Measurements from ENCODE around the gene HAP1. TPM values are rescaled to one million over a fixed set of nuclear protein-coding genes. Genes with fewer than 3 reads are reported as not detected.

HAP1 gene
- total and polyA plus RNA-seq, 12 donors: 0.03 to 0.18 TPM; not detected in 10

- peak; percentile 65 to 94 (median 90) for ATAC-seq
These were observed 37.1 kb downstream of the HAP1 start for GRCh38 chr17:41697122-41697962.

DNA sequence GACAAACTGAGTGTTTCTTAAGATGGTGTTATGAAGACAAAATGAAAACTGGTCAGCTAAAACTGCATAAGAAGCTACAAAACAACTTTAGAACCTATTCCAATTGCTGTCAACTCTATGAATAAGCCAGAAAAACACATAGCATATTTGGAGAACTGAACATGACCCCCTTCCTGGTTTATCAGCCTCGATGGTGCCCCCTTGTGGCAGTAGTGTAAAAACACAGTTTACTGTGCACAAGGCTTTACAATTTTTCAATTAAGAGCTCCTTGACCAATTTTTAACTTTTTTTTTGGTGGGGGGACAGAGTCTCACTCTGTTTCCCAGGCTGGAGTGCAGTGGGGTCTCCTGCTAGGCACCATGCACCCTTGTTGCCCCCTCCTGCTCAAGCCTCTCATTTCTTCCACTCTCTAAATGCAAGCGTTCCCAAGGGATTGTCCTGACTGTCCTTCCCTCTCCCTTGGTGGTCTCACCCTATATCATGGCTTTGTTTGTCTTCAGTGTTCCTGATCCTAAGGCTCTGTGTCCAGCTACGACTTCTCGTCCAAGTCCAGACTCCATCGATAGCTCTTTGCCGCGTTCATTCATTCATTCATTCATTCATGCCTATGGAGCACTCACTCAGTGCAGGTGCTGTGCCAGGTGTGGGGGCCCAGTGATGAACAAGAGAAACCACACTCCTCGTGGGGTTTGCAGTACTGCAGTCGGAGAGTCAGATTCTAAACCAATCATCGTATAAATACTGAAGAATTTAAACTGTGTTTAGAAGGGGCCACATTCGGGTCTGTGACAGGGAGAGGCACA is 38.3 kb downstream of the HAP1 start:
- Histone ChIP-seq H3K36me3 (peaks cover 0 to 46% (median 34%) of the 10 kb centered on the region in 9 donors), H3K27me3 (no peaks in the 10 kb centered on the region), H3K4me1 (peaks cover 4 to 48% (median 34%) of the 10 kb centered on the region in 9 donors), H3K9me3 (no peaks in the 10 kb centered on the region), H3K27ac (peak overlapping the region in 5 of 10 donors; percentile 42 to 62 (median 47)), H3K4me3 (no peak overlapping the region)
- ATAC-seq (peak in 5 of 8 donors; percentile 9 to 53 (median 39)), DNase-seq (peak in 1 of 2 donors; percentile 73)
- intact Hi-C loops (cut with DNase I): no loop called here
- TF ChIP-seq, protein P1, sequence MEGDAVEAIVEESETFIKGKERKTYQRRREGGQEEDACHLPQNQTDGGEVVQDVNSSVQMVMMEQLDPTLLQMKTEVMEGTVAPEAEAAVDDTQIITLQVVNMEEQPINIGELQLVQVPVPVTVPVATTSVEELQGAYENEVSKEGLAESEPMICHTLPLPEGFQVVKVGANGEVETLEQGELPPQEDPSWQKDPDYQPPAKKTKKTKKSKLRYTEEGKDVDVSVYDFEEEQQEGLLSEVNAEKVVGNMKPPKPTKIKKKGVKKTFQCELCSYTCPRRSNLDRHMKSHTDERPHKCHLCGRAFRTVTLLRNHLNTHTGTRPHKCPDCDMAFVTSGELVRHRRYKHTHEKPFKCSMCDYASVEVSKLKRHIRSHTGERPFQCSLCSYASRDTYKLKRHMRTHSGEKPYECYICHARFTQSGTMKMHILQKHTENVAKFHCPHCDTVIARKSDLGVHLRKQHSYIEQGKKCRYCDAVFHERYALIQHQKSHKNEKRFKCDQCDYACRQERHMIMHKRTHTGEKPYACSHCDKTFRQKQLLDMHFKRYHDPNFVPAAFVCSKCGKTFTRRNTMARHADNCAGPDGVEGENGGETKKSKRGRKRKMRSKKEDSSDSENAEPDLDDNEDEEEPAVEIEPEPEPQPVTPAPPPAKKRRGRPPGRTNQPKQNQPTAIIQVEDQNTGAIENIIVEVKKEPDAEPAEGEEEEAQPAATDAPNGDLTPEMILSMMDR (IDR thresholded peaks at IDR 0.05): peak; percentile 78 to 87 (median 83)
- 54 to 59% methylated on average over 11 of the region's 11 CpGs for WGBS, 2 donors

More at GRCh38 chr17:41697122-41697962, 37.1 kb downstream of the HAP1 start:
- TF ChIP-seq, protein P1 (IDR thresholded peaks at IDR 0.05): no peak
- Histone ChIP-seq H3K36me3 (peaks cover 0 to 34% (median 22%) of the 10 kb centered on the region in 9 donors), H3K27me3 (no peaks in the 10 kb centered on the region), H3K9me3 (no peaks in the 10 kb centered on the region), H3K4me1 (peaks cover 4 to 36% (median 24%) of the 10 kb centered on the region in 9 donors), H3K27ac (peak overlapping the region in 8 of 10 donors; percentile 2 to 66 (median 46)), H3K4me3 (no peak overlapping the region)
- intact Hi-C loops (cut with DNase I): no loop called here
- WGBS, 2 donors: 30 to 34% methylated on average over 6 of the region's 6 CpGs
- peak; percentile 44 to 80 for DNase-seq

DNA sequence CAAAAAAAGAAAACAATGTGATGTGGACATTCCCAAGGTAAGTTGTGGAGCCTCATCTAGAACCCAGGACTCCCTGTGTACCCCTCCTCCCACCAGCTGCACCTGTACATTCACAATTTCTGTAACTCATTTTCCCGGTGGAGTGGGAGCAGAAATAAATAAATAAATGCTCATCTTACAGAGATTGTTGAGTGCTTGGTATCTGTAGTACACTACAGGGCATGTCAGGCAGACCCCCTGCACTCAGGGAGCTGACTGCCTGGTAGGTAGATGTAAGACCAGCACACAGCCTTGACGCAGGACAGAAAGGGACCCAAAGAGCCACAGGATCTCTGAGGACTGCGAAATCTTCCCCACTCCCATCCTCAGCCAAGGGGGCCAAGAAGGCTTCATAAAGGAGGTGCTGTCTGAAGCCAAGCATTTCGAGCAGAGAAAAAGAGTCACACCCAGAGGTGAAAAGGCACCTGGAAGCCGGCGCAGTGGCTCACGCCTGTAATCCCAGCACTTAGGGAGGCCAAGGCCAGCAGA is 39.2 kb downstream of the HAP1 start:
- peaks cover 12 to 57% (median 44%) of the 10 kb centered on the region in 9 donors for H3K4me1 ChIP-seq
- H3K27me3 ChIP-seq: no peaks in the 10 kb centered on the region
- intact Hi-C loops (cut with DNase I): no loop called here
- no peak overlapping the region for H3K4me3 ChIP-seq
- peaks cover 0 to 56% (median 44%) of the 10 kb centered on the region in 9 donors for H3K36me3 ChIP-seq
- no peaks in the 10 kb centered on the region for H3K9me3 ChIP-seq
- DNase-seq (no peak), ATAC-seq (peak in 1 of 8 donors; percentile 11)
- TF ChIP-seq, protein P1 (IDR thresholded peaks at IDR 0.05): no peak
- H3K27ac ChIP-seq: no peak overlapping the region
- WGBS, 2 donors: 84% methylated on average over 7 of the region's 7 CpGs

Data from heart right ventricle (tissue), 16 donors.